CD1c-positive myeloid dendritic cell (primary cell): ENCODE data around the gene NID2.

ENCODE experiments used
- DNase-seq: peaks from one replicate; pipeline ENCODE4 v3.0.0-alpha.2; 2016; ENCODE audit errors: extremely low spot score

Gene NID2, protein sequence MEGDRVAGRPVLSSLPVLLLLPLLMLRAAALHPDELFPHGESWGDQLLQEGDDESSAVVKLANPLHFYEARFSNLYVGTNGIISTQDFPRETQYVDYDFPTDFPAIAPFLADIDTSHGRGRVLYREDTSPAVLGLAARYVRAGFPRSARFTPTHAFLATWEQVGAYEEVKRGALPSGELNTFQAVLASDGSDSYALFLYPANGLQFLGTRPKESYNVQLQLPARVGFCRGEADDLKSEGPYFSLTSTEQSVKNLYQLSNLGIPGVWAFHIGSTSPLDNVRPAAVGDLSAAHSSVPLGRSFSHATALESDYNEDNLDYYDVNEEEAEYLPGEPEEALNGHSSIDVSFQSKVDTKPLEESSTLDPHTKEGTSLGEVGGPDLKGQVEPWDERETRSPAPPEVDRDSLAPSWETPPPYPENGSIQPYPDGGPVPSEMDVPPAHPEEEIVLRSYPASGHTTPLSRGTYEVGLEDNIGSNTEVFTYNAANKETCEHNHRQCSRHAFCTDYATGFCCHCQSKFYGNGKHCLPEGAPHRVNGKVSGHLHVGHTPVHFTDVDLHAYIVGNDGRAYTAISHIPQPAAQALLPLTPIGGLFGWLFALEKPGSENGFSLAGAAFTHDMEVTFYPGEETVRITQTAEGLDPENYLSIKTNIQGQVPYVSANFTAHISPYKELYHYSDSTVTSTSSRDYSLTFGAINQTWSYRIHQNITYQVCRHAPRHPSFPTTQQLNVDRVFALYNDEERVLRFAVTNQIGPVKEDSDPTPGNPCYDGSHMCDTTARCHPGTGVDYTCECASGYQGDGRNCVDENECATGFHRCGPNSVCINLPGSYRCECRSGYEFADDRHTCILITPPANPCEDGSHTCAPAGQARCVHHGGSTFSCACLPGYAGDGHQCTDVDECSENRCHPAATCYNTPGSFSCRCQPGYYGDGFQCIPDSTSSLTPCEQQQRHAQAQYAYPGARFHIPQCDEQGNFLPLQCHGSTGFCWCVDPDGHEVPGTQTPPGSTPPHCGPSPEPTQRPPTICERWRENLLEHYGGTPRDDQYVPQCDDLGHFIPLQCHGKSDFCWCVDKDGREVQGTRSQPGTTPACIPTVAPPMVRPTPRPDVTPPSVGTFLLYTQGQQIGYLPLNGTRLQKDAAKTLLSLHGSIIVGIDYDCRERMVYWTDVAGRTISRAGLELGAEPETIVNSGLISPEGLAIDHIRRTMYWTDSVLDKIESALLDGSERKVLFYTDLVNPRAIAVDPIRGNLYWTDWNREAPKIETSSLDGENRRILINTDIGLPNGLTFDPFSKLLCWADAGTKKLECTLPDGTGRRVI (N-terminal part only)

DNA sequence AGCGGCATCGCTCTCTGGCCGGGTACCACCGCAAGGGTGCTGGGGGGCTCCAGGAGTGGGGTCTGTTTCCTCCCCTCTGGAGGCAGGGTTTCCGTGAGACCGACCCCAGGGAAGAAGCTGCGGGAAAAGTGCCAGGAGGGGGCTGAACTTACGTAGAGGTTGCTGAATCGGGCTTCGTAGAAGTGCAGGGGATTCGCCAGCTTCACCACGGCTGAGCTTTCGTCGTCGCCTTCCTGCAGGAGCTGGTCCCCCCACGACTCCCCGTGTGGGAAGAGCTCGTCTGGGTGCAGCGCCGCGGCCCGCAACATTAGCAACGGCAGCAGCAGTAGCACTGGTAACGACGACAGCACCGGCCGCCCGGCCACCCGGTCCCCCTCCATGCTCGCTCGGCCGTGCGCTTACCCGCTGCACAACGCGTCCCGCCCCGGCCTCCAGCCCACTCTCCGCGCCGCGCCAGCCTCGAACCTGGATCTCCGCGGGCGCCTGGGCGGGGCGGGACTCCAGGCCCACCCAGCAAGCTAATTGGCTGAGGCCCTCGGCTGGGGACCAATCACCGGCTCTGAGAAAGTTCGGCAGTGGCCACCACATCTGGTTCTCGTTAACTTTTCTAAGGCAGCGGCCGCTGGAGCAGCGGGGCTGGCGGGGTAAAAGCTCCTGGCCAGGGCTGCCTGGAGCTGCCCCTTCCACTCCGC is at the start of gene NID2:
NID2 (minus strand) TSS at position 445 of the 692 bp plus-strand sequence; CDS start at position 380, 65 bp downstream.
- DNase-seq, result no peak

DNA sequence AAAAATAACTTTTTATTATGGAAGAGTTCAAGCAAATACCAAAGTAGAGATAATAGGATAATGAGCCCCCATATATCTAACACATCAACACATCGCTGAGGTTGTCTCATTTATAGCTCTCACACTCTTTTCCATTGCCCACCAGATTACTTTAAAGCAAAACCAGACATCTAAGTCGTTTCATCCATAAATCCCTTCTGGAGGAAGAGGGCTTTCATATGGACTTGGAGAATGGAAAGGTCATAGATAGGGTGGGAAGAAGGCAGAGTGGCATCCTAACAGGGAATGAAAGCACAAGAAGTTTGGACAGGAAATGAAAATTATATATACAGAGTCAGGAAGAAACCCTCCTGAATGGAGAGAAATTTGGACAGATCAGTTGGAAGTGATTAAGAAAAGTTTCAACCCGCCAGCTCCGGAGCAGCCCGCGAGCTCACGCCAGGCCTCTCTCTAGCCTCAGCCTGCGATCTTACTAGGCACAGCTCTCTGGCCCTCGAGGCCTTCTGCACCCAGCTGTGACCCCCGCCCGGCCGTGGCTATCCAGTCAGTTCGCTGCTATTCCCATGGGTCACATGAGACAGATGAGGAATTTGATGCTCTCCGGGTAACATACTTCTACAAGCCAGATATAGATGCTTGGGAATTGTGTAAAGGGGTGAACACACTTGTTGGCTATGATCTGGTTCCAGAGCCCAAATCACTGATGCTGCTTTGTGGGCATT is 48.4 kb upstream of the NID2 start:
- no peak for DNase-seq

DNA sequence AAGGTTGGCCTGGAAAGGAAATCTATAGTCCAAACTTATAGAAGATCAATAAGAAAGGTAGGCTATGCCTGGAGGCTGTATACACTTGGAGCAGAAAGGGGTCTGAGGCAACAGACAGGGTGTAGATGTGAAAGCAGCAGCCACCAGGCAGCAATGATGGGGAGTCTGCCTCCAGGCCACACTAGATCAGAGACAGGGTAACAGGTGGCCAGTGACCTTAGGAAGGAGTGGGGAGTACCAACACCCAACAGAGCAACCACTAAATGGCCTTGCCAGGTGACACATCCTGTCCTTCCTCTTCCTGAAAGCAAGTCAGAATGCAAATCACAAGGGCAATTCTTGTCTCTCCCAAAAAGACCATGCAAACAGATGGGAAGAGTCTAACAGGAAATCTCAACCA is 46.4 kb upstream of the NID2 start:
- DNase-seq, result no peak

DNA sequence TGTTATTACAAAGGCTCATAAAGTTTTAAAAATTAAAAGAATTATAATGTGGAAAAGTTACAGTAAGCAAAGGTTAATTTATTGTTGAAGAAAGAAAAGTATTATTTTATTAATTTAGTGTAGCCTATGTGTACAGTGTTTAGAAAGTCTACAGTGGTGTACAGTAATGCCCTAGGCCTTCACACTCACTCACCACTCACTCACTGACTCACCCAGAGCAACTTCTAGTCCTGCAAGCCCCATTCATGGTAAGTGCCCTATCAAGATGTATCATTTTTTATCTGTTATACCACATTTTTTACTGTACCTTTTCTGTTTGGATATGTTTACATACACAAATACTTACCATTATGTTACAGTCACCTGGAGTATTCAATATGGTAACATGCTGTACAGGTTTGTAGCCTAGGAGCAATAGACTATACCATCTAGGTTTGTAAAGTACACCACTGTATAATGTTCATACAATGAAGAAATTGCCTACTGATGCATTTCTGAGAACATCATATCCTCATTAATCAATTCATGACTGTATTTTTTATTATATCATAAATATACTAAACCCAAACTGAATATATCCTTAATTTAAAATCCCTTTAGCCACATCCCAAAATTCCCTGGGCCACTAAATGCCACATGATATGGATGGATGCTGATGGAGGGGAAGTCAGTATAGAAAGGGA is 43.6 kb upstream of the NID2 start:
- DNase-seq, result no peak

DNA sequence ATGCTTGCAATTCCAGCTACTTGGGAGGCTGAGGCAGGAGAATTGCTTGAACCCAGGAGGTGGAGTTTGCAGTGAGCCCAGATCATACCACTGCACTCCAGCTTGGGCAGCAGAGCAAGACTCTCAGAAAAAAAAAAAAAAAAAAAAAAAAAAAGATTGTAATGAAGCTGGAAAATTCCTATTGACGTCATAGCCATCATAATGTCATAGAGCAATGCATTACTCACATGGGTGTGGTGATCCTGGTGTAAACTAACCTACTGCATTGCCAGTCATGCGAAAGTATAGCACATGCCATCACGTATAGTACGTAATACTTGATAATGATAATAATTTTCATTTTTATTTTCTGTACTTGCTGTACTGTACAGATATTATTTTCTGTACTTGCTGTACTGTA is 42.7 kb upstream of the NID2 start:
- no peak for DNase-seq

DNA sequence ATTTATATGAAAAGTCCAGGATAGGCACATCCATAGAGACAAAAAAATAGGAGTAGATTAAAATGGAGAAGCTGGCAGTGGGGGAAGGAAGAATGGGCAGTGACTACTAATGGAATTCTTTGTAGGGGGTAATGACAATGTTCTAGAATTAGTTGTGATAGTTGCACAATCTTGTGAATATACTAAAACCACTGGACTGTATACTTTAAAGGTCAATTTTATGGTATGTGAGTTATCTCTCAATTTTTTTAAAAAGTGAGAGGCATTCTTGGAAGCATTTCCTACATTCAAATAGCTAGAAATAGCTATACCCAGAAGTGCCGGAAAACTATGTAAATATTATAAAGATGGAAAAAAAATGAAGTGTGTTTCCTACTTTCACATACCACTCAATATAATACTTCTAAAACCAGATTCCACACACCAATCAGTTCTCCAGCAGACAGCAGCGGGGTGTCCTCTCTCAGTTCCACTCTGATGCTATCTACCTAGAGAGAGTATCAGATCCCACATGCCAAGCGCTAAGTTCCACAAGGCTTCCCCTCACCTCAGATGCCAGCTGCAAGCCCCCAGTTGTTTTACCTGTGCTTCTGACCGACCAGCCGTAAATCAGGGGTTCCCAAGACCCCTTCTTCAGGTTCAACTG is 41.7 kb upstream of the NID2 start:
- DNase-seq, result no peak

DNA sequence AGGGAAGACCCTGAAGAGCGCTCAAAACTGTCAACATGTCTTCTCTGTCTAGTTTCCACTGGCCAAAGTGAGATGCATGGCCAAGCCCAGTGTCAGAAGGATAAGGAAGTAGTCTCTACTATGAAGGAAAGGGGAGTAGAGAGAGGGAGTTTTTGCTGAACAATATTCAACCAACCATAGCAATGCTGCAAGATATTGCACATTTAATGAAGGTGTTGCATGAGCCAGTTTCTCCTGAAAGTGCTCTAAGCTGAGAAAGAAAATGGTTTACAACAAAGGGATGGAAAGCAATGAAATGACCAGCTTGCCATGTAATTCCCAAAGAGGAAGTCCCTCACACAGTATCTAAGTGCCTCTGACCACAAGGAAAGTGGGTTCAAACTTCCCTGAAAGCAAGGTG is 40.0 kb upstream of the NID2 start:
- no peak for DNase-seq

DNA sequence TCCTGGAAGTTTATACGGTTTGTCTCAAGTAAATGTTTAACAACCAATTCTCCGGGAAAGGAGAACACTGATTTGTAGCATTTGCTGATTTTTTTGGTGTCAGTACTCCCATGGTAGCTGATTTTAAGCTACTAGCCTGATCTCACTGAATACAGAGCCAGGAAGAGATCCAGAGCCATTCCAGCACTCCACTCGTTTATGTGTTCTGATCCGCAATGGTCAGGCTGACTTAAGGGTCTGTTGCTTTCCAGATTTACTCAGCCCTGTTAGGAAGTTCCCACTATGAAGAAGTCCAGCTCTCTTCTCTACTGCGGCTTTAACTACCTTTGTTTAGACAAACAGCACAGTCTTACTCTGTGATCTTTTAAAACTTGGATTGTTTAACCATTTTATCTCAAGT is 38.0 kb upstream of the NID2 start:
- no peak for DNase-seq

DNA sequence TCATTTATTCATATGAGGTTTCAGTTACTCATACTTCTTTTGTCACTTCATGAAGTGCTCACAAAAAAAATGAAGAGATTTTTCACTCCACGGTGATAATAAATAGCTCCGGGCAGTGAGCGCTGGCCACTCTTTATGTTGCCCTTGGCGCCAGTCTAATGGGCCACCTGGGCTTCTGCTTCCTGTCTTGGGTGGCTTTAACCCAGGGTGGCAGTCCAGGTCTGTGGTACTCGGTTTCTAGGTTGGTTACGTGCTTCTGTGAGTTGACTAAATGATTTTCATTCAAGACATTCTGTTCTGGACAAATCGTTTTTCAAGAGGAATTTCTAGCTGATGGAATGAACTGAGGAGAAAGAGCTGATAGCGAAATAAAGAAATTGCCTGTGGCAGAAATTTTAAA is 34.6 kb upstream of the NID2 start:
- no peak for DNase-seq

DNA sequence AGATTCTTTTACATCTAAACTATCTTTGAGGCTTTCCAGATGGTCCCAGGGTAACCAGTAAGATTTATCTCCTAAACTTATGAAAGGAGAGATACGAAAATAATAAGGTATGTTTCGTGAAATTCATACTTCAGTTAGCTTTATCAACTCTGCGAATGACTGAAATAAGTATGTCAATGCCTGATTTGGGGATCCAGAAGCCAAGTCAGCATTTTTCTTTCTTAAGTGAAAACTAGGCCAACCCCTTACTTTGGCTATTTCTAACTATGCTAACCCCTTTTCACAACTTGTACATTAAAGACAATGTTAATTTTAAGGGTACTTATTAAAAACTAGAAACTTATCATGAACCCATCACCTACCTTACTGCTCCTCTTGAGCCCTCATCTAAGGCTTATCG is 26.9 kb upstream of the NID2 start:
- DNase-seq, result no peak

DNA sequence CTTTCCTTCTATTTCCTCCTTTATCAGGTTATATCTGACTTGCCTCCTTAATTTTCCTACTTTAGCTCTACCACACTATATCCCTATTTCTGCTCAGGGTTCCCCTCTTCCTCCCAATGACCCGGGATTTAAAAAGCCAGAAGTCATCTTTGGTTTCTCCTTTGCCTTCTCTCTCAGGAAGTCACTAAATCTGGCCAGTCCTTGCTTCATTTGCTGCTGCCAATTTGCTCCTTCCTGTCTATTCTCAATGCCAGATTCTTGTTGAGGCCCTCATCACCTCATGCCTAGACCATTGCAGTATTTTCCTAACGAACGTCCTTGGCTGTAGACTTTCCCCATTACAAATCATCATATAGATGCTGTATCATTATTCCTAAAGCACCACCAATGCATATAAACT is 26.5 kb upstream of the NID2 start:
- no peak for DNase-seq

DNA sequence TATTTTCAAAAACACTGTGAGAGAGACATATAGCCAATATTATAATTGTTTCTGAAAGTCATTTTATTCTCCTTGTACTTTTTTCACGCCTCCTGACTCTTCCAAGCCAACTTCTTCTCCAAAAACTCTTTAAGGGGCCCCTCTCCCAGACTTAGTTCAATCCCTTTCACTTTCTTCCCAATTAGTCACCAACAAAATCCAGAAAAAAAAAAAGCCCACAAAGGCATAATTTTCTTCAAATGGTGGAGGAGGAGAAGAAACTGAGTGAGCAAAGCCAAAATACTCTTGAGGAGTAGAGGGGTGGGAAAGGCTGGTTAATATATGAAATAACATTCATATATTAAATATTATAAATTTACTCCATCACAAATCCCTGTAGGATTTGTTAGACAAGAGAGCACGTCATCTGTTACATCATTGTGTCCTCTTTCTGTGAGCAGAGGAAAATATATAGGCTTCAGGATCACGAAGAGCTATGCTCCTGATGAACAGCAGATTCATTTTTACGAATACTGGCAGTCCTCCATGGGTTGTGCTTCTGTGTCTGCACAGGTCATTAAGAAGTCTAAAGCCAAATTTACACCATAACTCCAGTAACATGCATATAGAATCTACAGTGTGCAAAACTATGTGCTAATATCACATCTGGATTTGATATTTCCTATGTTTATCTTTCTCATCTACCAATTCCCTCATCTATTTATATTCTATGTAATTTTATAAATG is 25.9 kb upstream of the NID2 start:
- no peak for DNase-seq

DNA sequence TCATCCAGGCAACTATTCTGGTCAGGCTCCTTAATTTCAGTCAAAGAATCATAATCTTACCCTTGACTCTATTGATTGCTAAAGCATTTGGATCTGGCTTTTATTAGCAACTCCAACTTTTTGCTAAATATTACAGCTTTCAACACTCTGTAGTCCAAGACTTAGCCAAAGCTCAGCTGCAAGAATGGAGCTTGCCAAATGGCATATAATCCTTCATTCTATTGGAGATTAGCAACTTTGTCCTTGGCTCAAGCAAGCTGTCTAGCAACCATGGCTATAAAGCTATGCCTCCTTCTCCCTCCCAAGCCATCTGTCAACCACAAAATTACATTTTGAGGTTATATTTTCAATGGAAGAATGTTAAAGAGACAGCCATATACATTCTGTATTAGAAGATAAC is 23.1 kb upstream of the NID2 start:
- DNase-seq, result no peak

DNA sequence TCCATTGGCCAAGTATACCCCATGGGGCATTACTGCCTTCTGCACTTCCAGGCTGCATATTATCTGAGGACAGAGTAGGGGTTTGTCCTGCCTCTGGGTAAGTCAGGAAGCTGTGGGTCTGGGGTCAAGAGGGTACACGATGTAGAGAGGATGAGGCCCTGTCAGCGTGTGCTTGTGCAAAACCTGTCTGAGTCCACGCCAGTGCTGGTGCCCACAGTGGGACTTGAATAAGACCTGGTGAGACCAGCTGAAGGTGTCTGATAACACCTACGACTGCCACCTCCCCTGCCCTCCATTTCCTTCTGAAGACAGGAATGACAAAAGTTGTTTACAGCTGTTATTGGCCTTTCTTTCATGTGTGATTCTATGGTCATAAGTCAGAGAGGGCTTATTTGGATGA is 22.1 kb upstream of the NID2 start:
- DNase-seq, result no peak

DNA sequence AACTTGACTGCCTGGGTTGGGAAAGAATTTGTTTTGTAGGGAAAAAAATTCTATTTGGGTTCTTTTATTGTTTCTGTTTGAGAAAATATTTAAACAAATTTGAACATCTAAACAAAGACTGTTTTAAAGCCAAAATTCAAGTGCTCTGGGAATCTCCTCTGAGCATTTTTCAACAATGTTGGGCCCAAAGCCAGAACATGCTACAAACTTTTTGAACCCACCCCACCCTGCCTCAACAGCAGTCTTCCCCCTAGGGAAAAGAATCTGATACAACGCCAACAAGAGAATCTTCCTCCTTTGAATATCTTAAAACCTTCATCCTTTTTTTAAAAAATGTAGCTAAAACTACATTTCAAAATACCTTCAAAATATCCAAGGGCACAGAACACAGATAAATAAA is 20.4 kb upstream of the NID2 start:
- DNase-seq, result no peak

DNA sequence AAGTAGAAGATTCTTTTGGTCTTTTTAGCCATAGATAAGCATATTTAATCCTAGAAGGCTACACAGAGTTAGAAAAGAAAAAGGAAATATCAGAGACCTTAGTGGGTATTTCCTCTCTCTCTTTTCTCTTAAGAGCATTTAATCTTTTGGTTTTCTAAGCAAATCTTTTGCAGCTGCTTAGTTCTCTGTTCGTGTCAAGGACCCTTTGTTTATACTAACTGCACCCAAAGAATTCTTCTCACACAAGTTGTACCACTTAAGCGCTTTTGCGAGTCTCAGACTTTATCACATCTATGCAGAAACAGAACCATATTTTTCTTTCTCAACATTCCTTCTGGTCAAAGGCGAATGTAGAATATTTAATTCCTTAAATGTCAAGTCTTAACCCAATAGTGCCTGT is 17.9 kb upstream of the NID2 start:
- DNase-seq, result no peak

DNA sequence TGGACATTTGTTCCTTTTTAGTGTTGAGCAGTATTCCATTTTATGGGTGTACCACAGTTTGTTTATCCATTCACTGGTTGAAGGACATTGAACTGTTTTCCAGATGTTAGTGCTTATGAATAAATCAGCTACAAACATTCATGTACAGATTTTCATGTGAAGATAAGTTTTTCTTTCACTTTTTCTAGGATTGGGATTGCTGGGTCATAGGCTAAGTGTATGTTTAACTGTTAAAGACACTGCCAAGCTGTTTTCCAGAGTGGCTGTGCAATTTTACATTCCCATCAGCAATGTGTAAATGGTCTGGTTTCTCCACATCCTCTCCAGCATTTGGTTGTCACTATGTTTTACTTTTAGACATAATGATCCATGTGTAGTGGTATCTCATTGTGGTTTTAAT is 14.0 kb upstream of the NID2 start:
- DNase-seq, result no peak

DNA sequence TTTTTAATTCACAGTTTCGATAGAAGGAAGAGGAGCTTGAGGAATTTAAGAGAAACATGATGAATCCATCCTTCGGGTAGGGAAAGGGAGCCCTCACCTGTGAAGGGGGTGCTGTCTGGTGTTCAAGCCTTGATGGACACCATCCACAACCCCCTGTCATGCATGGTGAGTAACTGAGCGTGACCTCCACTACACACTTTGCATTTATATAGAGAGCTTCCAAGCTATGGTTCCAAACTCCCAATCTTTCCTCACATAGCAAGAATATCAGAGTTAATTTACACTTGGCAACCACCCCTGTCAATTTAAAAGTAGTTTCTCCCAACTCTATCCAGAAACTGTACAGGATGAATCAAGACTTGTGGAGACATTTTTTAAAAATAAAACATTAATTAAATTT is 13.1 kb upstream of the NID2 start:
- DNase-seq, result no peak
